Measurements from ENCODE around the gene RNASE7.
A peak's percentile ranks its signal among the peaks of the same experiment; 100 is the strongest.

RNASE7 gene

DNA sequence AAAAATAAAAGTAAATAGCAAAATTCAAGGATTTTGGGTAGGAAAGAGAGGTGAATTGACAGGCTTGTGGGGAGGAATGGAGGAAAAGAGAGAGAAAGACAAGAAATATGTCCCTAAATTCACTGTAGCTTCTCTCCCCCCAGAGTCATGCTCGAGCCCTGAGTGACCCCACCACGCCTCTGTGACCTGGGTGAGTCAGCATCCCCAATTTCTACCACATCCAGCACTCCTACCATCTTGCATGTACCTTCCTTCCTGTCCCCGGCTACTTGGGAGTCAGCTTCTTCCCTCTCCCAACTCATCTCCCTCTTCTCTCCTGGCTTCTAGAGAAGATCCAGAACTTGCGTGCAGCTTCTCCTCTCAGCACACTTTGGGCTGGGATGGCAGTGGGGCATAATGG lies 46.5 kb downstream of the RNASE7 start:
- DNase-seq = no peak

DNA sequence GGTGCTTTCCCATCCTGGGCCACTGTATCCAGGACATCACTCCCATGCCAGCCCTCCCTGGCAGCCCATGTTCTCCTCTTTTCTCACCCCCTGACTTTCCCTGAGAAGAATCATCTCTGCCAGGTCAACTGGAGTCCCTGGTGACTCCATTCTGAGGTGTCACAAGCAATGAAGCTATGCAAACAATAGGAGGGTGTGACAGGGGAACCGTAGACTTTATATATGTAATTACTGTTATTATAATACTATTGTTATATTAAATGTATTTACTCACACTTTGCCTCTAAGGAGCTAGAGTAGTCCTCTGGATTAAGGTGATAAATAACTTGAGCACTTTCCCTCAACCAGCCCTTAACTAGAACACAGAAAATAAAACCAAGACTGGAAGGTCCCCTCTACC lies 47.1 kb downstream of the RNASE7 start:
- no peak for DNase-seq

DNA sequence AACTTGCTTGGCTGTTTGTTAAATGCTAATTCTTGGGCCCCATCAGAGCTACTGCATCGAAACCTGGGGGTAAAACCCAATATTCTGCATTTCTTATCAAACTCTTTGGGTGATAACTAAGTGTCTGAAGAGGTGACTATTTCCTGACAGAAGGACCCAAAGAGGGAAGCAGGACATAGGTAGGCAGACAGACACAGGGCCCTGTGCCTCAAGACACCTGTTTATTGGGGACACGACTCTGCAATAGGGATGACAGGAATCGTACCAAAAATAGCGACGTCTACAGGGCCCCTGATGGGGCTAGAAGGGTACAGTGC lies 47.7 kb downstream of the RNASE7 start:
- no peak for DNase-seq

DNA sequence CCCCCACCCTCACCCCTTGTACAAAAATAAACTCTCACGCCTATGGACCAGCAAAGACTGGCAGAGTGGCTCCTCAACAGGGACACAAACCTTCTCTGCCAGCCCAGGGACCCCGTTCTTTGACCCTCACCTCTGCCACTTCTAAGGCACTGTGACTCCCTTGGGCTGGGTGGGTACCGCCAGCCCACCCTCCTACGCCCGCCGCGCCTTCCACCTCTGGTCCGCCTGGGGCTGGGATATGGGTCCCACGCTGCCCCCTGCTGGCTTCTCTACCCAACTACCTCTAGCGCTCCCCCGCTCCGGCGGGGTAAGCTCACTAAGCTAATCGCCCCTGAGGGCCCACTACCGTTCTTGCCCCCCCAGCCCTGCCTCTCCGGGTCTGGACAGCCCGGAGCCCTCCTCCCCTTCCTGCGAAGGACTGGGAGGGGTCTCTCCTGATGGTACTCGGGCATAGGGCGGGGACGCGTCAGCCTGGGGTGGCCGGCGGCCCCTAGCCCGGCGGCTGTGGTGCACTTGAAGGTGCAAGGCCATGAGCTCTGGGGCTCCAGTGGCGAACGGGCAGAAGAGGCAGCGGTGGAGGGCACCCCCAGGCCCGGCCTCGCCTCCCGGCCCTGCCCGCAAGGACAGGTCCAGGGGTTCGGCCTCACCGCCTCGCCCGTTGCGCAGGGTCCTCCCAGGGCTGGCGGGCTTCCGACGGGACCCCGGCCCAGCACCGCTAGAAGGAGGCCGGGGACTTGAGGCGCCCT lies 48.2 kb downstream of the RNASE7 start:
- no peak for DNase-seq

DNA sequence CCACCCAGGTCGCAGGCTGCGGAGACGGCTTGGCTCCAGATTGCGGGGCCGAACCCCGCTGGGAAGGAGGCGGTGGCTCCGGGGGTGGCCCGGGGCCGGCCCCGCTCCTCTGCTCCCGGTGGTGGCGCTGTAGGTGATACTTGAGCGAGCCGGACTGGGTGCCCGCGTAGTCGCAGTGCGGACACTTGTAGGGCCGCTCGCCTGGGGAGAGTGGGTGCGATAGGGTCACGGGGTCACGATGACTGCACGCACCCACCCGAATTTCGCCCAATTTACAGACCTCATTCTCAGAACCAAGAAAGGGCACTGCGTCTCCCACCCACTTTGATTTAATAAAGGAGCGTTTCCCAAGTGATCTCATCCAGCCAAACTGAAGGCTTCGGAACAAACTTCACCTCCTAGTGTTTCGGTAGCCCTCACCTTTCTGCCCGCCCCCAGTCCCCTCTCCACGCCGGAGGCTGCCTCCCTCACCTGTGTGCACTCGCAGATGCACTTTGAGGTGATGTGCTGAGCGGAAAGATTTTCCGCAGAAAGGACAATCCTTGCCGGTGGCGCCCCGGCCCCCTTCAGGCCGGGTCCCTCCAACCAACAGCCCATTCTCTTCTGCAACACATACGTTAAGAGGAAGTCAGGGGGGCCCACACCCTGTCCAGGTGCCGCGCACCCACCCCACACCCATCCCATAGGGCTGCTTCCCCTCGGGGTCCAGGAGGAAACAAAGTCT lies 48.9 kb downstream of the RNASE7 start:
- no peak for DNase-seq

DNA sequence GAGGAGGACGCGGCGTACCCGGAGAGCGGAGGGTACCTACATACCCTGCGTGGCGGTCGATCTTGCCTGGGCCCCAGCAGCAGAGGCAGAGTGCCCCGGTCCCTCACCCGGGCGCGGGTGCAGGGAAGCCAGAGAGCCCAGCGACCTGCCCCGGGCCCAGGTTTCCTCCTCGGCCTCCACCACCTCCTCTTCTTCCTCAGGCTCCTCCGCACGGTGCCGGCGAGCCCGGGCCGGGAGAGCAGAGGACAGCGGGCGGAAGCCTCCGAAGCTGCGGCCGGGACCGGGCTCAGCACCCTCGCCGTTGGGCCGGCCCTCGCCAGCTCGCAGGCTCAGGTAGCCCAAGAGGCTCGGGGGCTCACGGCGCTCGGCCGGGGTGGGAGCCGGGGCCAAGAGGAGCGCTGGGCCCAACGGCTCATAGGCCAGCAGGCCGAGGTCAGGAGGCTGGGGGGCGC lies 49.7 kb downstream of the RNASE7 start:
- DNase-seq = no peak

DNA sequence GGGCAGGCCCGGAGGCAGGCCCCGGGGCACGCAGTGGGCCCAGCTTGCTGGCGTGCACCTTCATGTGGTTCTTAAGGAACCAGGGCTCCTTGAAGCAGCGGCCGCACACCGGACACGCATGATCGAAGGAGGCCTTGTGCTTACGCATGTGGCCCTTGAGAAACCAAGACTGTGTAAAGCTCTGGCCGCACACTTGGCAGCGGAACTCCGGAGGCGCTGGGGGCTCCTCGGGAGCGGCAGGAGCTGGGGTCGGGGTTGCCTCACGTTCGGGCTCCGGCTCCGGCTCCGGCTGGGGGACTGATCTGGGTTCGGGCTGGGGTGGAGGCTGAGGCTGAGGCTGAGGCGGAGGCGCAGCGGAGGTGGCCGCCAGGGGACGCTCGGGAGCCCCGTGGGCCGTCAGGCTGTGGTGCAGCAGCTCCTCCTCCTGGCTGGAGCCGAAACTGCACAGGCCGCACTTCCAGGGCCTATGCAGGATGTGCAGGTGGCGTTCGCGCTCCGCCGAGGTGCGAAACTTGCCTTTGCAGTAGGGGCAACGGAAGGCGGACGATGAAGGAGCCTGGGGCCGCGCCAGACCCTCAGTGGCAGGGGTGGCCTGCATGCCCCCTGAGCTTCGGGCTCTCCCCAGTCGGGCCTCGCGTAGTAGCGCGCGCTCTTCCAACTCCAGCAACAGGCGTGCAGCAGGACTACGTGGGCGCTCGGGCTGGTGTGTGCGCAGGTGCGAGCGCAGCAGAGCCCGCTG lies 50.3 kb downstream of the RNASE7 start:
- DNase-seq = peak; percentile 79 to 94 (median 94)

DNA sequence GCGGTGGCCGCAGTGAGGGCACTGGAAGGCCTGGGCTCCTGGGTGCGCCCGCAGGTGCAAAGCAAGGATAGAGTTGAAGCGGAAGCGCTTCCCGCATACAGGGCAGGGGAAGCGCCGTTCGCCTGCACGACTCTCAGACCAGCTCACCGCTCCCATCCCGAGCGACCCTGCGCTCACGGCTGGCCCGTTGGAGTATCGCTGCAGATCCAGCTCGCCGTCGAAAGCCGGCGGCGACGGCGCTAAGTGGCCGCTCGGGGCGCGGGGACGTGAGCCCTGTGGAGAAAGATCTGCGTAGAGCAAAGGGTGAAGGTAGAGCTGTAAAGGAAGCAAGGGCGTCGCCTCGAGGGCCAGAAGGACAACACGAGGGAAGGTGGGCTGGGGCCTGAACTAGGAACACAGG lies 50.9 kb downstream of the RNASE7 start:
- no peak for DNase-seq

Measured in activated naive CD4-positive, alpha-beta T cell (primary cell).